ENCODE data around the gene ADCY1.

ADCY1 gene

DNA sequence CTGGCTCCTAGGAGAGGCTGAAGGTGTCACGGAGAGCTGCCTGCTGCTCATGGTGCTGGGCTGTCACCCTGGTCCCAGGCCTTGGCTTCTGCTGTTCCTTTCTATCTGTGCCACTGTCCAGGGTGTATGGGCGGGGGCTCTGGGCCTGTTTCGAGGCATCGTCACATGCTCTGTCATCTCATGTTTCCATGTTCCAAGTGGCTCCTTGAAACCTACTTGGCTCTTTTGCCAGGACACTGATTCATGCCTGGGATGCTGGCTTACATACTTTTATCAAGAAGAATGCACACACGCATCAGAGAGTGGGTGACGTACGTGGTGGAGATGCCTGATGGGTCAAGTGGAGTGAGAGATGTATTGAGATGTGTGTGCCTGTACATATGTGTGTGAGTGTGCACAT is 50.9 kb downstream of the ADCY1 start:
- Histone ChIP-seq H3K27ac (ENCODE audit: low read depth, low read length) (no peak overlapping the region), H3K4me3 (ENCODE audit: insufficient read depth, low read length, poor library complexity, severe bottlenecking) (no peak overlapping the region), H3K79me2 (ENCODE audit: insufficient read depth, low read length) (no peaks in the 10 kb centered on the region), H2AFZ (ENCODE audit: low read depth, low read length, severe bottlenecking) (no peak overlapping the region), H3K9me3 (ENCODE audit: insufficient read depth, low read length) (no peaks in the 10 kb centered on the region), H3F3A (ENCODE audit: insufficient read depth) (no peaks in the 10 kb centered on the region), H3K9ac (ENCODE audit: low read length) (no peak overlapping the region), H3K4me2 (ENCODE audit: low read depth, low read length, poor library complexity, severe bottlenecking) (no peak overlapping the region), H3K9me2 (replicated peaks; ENCODE audit: insufficient read depth, low read length) (no peaks in the 10 kb centered on the region), H3K27me3 (ENCODE audit: low read length) (no peaks in the 10 kb centered on the region), H4K20me1 (ENCODE audit: low read depth, low read length) (no peaks in the 10 kb centered on the region), H3K36me3 (ENCODE audit: low read length) (no peaks in the 10 kb centered on the region)
- TF ChIP-seq, protein P1, sequence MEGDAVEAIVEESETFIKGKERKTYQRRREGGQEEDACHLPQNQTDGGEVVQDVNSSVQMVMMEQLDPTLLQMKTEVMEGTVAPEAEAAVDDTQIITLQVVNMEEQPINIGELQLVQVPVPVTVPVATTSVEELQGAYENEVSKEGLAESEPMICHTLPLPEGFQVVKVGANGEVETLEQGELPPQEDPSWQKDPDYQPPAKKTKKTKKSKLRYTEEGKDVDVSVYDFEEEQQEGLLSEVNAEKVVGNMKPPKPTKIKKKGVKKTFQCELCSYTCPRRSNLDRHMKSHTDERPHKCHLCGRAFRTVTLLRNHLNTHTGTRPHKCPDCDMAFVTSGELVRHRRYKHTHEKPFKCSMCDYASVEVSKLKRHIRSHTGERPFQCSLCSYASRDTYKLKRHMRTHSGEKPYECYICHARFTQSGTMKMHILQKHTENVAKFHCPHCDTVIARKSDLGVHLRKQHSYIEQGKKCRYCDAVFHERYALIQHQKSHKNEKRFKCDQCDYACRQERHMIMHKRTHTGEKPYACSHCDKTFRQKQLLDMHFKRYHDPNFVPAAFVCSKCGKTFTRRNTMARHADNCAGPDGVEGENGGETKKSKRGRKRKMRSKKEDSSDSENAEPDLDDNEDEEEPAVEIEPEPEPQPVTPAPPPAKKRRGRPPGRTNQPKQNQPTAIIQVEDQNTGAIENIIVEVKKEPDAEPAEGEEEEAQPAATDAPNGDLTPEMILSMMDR (IDR thresholded peaks at IDR 0.05; ENCODE audit: insufficient read depth, low read length, poor library complexity, severe bottlenecking) = no peak
- no peak for TF ChIP-seq EZH2phosphoT487 (conservative IDR thresholded peaks at IDR 0.05; ENCODE audit: low read length)

GRCh38 chr7:45625714-45626440 is 51.7 kb downstream of the ADCY1 start:
- no peak overlapping the region for H3K27ac ChIP-seq (ENCODE audit: low read depth, low read length)
- H2AFZ ChIP-seq (ENCODE audit: low read depth, low read length, severe bottlenecking) = no peak overlapping the region
- H3K36me3 ChIP-seq (ENCODE audit: low read length) = no peaks in the 10 kb centered on the region
- TF ChIP-seq, protein P1 (IDR thresholded peaks at IDR 0.05; ENCODE audit: insufficient read depth, low read length, poor library complexity, severe bottlenecking) = no peak
- no peak for TF ChIP-seq EZH2phosphoT487 (conservative IDR thresholded peaks at IDR 0.05; ENCODE audit: low read length)
- no peaks in the 10 kb centered on the region for H3K27me3 ChIP-seq (ENCODE audit: low read length)
- no peaks in the 10 kb centered on the region for H3F3A ChIP-seq (ENCODE audit: insufficient read depth)
- H3K9me3 ChIP-seq (ENCODE audit: insufficient read depth, low read length) = no peaks in the 10 kb centered on the region
- no peaks in the 10 kb centered on the region for H3K9me2 ChIP-seq (replicated peaks; ENCODE audit: insufficient read depth, low read length)
- H4K20me1 ChIP-seq (ENCODE audit: low read depth, low read length) = no peaks in the 10 kb centered on the region
- no peaks in the 10 kb centered on the region for H3K79me2 ChIP-seq (ENCODE audit: insufficient read depth, low read length)
- no peak overlapping the region for H3K9ac ChIP-seq (ENCODE audit: low read length)
- H3K4me2 ChIP-seq (ENCODE audit: low read depth, low read length, poor library complexity, severe bottlenecking) = no peak overlapping the region
- H3K4me3 ChIP-seq (ENCODE audit: insufficient read depth, low read length, poor library complexity, severe bottlenecking) = no peak overlapping the region

DNA sequence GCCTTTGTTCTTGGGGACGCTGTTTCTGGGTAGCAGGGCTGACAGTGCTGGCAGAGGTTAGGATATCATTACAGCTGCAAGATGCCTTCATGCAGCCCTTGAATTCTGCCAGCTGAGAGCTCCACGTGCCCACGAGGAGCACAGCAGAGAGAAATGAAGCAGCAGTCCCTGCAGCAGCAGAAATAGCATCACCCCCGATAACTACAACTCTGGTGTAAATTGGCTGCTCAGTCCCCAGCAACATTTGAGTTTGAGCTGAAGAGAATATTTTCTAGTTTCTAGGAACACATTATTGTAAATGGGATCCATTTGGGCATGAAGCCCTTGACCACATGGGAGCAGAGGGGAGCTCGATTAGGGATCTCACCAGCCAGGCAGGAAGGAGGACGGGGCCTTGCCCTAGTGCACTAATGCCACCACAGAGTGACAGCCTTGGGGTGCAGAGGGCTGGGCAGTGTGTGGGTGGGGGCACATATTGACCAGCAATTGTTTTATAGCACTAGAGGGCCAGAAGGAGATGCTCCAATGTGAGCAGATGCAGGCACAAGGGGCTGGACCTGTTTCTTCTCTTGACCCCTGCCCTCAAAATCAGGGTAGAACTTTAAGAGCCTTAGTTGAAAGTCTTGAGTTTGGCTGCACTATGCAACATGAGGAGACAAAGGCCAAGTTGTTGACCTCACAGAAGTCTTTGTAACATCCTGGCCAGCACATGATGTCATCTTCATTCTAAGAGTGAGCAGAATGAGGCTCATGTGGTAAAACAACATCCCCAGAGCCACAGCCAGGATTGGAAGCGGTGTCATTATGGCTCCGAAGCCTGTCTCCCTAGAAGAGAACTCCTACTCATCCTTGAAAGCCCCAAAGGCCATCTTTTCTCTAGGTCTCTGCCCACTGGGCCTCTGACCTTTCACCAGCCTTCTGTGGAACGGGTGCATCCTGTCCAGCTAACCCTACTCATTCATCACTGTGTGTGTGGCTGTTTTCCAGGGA is 52.6 kb downstream of the ADCY1 start:
- Histone ChIP-seq H3K4me3 (ENCODE audit: insufficient read depth, low read length, poor library complexity, severe bottlenecking) (no peak overlapping the region), H3K27me3 (ENCODE audit: low read length) (no peaks in the 10 kb centered on the region), H3K4me2 (ENCODE audit: low read depth, low read length, poor library complexity, severe bottlenecking) (no peak overlapping the region), H3K9me3 (ENCODE audit: insufficient read depth, low read length) (no peaks in the 10 kb centered on the region), H3K36me3 (ENCODE audit: low read length) (no peaks in the 10 kb centered on the region), H4K20me1 (ENCODE audit: low read depth, low read length) (no peaks in the 10 kb centered on the region), H3K79me2 (ENCODE audit: insufficient read depth, low read length) (no peaks in the 10 kb centered on the region), H3F3A (ENCODE audit: insufficient read depth) (no peaks in the 10 kb centered on the region), H2AFZ (ENCODE audit: low read depth, low read length, severe bottlenecking) (no peak overlapping the region), H3K27ac (ENCODE audit: low read depth, low read length) (no peak overlapping the region), H3K9ac (ENCODE audit: low read length) (no peak overlapping the region), H3K9me2 (replicated peaks; ENCODE audit: insufficient read depth, low read length) (no peaks in the 10 kb centered on the region)
- TF ChIP-seq, protein P1 (IDR thresholded peaks at IDR 0.05; ENCODE audit: insufficient read depth, low read length, poor library complexity, severe bottlenecking) = no peak
- TF ChIP-seq EZH2phosphoT487 (conservative IDR thresholded peaks at IDR 0.05; ENCODE audit: low read length) = no peak

All from SU-DHL-6 (cell line).